GM19023 (cell line): ENCODE results near the gene CMTM5.

Source experiments
- ATAC-seq: cut with Tn5 transposase; IDR thresholded peaks from one replicate; pipeline ENCODE4 v1.9.1; 2021; ENCODE audit warnings: mild to moderate bottlenecking, moderate library complexity; ENCODE audit not compliant: unreplicated experiment

Gene CMTM5, protein sequence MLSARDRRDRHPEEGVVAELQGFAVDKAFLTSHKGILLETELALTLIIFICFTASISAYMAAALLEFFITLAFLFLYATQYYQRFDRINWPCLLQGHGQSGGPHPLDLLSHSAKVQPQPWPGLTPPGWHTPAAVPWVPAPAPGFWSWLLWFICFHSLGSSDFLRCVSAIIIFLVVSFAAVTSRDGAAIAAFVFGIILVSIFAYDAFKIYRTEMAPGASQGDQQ

DNA sequence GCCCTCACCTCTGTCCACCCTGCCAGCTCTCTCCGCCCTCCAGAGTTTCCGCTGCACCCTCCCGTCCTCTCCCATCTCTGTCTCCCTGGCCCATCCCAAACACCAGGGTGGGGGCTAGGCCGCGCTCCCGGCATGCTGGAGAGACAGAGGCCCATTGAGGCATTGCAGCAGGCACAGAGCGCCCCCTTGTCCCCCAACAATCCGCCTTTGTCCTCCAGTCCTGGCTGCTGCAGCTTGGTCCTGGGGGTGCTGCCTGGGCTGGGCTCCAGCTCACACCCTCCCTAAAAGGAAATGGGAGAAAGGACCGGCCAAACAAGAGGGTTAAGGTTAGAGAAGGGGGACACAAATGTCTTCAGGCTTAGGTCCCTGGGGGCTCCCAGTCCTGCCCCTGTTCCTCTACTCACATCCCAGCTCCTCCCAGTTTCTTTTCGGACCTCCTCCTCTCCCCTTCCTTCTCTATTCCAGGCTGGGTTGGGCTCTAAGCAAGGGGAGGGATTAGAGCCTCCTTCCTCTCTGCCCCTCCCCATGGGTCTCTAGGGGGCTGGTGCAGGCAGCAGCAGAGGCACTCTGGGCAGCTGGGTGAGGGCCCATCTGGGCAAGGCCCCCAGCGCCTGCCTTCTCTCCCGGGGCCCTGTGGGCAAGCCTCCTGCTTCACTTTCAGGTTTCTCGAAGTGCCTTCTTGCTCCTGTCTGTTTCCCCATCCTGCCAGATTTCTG is at the start of gene CMTM5:
Gene CMTM5 (plus strand): TSS at position 565 of the 716 bp plus-strand sequence. CDS start 206 bp downstream, outside the sequence.
- ATAC-seq = no peak

DNA sequence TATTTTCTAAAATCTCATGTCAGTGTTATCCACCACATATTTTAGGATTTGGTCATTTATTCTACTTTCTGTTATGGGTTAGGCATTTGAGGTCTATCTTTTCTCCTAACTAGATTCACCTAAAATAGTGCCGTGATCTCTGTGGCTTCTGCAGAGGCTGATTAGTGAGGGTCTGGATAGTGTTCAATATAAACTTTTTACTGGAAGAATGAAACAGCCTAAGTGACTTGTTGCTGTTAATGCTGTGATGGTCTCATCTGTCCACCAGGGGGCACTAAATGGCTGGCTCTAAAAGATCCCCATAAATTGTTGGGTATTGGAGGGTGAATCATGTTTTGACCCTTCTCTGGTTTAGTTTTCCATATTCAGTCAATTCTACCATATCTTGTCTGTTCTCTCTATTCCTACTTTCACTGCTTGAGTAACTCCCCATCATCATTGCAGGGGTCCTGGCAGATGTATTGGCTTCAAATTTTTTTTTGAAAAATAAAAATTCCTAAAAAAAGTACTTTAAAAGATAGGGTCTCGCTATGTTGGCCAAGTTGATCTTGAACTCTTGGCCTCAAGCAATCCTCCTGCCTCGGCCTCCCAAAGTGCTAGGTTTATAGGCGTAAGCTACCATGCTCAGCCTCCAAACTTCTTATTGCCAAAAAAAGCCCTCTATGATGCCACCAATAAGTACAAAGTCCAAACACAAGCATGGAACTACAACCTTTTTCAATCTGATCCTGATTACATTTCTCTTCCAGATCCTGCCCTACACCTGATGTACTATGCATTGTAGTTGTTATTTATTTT is 48.7 kb upstream of the CMTM5 start:
- no peak for ATAC-seq

DNA sequence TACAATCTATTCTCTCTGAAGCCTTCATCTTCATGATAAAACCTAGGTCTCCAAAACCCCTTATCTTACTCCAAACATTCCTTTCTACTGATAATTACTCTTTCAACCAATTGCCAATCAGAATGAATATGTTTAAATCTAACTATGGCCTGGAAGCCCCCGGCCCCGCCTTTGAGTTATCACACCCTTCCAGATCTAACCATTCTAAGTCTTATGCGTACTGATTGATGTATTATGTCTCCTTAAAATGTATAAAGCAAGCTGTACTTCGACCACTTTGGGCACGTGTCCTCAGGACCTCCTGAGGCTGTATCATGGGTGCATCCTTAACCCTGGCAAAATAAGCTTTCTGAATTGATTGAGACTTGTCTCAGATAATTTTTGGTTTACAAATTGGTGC is 41.2 kb upstream of the CMTM5 start:
- no peak for ATAC-seq

DNA sequence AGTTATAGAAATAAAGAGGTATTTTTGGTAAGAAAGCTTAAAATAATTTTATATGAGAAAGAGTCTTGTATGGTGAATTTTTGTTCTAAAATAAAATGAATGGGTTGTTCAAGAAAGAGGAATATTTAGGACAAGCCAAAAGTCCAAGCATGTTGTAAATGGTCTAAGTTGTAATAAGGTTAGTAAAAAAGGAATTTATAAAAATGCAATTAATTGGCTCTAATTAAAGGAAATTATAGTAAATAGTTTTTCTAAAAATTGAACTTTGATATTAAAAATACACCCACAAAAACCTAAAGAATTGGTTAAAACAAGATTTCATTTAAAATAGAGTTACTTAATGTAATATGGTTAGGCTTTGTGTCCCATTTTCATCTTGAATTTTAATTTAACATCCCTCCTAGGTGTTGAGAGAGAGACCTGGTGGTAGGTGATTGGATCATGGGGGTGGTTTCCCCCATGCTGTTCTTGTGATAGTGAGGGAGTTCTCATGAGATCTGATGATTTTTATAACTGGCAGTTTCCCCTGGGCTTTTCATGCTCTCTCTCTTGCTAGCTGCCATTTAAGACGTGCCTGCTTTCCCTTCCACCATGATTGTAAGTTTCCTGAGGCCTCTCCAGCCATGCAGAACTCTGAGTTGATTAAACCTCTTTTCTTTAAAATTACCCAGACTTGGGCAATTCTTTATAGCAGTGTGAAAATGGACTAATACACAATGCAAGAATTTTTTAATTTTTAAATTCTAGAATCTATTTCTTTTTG is 37.2 kb upstream of the CMTM5 start:
- no peak for ATAC-seq

DNA sequence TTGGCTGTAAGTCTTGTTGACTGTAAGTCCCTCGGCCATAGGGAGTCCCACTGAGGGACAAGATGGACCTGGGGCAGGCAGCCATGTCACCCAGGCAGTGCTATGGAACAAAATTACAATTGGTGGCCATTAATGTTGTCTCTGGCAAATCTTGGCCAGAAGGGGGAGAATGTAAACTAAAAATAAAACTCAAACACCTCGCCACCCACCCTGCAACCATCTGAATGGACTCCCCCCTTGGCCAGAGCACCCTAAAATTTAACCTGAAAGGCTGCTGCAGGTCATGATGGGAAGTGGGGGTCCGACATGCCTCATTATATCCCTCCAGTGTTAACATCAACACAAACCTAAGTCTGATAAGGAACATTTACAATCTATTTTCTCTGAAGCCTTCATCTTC is 32.4 kb upstream of the CMTM5 start:
- no peak for ATAC-seq

DNA sequence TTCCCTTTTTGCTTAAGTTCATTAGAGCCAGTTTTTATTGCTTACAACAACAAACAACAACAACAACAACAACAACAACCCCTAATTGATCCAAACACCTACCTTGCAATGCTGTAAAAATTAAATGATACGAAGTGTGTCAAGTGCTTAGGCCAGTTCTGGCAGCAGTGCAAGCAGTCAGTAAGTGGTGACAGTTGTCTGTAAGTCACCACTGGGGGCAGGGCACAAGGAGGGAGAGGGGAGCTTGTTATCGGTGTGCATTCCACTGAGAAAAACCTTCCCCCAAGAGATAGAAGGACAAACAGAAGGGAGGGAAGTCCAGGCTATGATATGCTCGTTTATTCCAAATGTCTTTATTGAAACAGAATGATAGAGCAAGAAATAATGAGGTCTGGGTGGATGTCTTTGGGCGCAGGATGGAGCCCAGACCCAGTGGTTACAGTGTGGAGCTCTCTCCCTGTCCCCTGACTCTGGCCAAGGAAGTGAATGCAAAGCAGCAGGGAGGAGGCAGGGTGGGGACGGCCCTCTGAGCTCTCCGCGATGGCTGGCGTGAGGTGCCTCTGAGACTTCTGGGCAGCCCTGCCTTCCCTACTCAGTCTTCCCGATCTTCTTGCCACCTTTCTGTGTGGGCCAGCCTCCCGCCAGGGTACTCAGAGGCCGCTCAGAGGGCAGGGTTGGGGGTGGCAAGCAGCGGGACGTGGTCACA is 30.7 kb upstream of the CMTM5 start:
- no peak for ATAC-seq

DNA sequence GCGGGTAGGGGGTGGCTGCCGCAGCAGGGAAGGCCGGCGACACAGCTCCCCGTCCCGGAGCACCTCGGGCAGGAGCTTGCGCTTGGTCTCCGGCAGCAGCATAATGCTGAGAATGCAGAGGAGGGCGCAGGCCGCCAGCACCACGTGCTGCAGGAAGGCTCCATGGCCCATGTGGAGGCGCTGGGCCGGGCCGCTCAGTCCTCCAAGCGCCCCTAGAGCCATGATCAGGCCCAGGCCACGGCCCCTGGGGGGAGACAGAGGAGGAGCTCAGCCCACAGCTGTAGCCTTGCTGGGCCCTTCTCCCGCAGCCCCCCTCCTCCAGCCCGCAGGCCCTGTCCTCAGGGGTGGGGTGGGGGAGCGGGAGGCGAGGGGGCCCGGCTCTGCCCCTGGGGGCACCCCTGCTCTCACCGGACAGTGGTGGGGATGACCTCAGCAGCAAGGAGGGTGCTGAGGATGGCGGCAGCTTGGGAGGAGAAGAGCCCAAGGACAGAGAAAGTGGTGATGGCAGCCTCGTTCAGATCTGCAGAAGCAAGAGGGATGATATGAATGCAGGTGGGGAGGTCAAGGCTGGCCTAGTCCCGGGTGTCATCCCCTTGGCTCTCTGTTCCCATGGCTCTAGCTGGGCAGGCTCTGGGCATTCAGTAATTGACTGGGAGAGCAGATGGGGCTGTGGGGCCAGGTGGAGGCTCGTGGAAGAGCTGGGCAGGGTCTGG is 30.0 kb upstream of the CMTM5 start:
- ATAC-seq = no peak

DNA sequence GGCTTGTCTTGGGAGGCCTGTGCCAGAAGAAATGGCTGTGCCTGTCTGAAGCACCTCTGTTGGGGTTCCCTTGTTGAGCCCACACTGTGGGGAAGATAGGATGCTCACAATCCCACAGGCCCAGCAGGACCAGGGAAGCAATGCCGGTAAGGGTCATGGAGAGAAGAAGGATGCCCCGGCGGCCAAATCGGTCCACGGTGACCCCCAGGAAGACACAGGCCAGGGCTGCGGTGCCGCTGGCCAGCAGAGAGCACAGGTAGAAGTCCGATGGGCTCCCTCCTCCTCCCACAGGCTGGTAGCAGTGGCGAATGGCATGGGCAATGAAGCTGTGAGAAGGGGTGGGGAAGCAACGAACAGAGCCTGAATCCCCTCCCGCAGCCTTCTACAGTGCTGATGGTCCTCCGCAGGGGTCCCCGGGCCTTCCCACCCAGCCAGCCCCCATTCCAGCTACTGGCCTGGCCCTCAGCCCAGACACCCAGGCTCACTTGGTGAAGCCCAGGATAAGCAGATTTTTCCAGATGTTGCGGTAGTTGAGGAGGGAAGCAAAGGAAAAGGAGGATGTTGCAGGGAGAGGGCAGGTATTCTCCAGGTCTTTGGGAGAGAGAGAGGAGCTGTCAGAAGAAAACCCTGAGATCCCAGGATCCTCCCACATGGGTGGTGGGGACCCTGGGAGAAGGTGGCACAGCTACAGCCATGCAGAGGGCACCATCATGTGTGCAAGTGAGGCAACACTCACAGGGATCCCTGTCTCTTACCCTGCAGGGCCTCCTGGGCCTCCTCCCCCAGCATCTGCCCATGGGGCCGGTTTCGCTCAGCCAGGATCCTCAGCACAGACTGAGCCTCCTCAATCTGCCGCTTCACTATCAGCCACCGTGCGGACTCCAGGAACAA is 29.2 kb upstream of the CMTM5 start:
- ATAC-seq = no peak

DNA sequence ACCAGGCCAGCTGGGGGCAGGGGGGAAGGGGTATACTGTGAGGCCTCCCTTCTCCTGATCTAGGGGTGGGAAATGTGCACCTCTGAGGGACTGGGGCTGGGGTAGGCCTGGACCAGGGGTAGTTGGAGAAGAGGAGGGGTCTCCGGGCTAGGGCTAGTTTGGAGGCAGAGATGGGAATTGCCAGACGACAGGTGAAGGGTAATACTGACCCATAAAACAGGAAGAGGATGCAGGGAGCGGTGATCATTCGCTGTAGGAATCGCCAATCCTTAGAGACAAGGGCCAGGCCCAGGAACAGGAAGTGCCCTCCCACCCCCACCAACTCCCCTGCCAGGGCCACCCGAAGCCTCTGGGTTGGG is 28.6 kb upstream of the CMTM5 start:
- no peak for ATAC-seq

DNA sequence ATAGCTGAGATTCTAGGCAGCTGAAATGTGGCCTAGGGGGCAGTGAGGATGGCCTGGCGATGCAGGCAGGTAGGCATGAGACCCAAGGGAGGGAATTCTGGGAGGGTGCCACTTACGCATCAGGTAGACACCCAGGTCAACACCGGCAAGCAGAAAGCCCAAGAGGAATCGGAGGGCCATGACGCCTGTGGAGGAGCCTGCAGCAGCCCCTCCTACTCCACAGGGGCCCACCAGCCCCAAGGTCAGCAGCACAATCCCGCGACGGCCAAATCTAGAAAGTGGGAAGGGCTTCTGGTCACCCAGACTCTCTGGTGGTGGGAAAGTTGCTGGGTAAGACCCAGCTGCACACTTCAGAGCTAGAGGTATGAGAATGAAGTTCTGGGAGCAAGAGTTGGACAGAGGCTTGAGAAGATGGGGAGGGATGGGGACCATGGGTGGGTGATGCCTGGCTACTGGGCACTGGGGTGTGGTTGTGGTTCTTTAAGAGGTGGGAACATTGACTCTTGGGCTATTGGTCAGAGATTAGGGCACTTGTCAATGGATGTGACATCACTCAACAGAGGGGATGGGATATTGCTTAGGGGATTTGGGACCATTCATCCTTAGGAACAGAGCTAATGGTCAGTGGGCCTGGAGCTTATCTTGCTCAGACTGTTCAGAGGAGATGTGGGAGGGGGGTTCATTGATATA is 27.5 kb upstream of the CMTM5 start:
- ATAC-seq = no peak

DNA sequence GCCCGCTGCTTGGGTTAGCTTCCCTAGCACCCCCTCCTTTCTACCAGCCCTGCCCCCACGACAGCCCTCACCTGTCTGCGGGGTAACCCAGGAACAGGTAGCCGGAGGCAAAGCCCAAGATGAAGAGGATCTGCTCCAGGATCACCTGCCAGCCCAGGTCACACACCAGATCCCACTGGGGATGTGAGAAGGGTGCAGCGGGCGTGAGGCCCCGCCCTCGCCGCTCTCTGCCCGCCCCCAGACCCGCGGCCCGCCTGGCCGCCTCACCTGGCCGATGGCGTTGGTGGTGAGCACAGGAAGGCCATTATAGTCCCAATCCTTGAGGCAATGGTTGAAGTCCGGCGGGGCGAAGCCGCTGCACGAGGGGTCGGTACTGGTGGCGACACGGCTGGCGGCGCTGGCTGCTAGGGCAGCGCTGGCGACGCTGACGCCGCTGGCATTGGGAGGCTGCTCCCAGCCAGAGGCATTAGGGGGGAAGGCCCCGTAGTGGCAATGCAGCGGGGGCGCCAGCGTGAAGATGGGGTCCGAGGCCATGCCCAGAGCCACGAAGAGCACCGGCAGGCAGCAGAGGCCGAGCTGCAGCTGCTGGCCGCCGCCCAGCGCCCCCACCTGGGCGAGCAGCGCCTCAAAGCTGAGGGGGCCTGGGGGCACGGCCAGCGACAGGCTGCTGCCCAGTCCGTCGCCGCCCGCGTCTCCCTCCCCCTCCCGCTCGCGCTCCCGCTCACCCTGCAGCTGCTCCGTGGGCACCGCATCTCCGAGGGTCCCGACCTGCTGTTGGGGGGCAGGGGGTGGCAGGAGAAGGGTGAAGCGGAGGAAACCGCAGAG is 25.0 kb upstream of the CMTM5 start:
- no peak for ATAC-seq

DNA sequence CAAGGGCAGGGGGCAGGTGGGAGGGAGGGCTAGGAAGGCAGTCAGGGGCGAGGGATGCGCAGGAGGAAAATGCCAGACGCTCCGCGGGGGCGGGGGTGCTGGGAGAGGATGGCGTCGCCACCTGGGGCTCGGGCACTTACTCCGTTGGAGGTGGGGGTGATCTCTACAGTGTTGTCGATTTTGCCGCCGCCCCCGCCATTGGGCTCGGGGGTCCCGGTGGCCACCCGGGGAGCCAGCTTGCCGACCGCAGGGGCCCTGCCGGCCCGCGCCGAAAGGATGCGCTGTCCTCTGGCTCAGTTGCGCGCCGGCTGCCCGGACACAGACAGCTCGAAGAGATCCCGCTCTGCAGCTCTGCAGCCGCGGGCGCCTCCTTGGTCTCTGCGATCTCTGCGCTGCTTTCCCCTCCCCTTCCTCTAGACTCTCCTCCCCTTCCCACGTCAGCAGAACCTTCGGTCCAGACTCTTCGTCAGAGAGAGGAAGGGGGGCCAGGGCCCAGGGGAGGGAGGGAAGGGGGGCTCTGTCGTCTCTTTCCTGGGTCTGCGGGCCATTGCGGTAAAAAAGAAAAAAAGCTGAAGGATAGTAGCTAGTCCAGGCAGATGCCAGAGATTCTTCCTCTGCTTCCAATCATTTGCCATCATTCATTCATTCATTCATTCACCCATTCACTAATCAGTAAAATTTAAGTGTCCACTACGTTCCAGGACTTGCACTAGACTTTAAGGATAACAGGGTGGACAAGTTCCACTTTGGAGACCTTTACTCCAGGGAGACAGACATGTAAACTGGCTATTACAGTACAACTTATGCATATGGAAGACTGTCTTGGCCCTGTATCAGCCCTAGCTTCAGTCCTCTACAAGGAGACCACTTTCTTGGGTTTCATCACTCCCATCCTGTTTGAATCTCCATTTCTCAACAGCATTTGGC is 24.1 kb upstream of the CMTM5 start, which contains the start of gene SLC22A17:
Gene SLC22A17 (minus strand): TSS at position 382 of the 927 bp plus-strand sequence.
- ATAC-seq = no peak

DNA sequence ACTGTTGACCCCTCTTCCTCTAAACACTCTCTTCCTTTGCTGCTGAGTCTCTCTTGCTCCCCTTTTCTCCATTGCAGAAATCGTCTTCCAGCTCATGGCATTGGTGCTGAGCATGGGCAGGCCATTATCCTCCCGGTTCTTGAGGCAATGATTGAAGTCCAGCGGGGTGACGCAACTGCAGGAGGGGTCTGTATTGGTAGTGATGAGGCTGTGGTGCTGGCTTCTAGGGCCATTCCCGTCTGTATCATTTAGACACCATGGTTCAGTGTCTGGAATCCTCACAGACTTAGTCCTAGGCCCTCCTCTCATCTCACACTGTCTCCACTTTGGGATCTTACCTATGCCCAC is 23.4 kb upstream of the CMTM5 start:
- ATAC-seq = no peak

DNA sequence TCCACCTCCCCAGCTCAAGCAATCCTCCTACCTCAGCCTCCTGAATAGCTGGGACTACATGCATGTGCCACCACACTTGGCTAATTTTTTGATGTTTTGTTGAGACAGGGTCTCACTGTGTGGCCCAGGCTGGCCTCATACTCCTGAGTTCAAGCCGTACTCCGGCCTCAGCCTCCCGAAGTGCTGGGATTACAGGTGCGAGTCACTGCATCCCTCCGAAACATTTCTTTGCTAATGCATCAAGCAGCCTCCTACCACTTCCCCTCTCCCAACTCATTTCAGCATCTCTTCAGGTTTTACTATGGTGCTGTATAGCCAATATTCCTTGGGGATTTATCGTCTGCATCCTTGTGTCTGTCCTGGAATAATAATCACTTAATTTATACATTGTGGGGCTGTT is 21.9 kb upstream of the CMTM5 start:
- no peak for ATAC-seq

DNA sequence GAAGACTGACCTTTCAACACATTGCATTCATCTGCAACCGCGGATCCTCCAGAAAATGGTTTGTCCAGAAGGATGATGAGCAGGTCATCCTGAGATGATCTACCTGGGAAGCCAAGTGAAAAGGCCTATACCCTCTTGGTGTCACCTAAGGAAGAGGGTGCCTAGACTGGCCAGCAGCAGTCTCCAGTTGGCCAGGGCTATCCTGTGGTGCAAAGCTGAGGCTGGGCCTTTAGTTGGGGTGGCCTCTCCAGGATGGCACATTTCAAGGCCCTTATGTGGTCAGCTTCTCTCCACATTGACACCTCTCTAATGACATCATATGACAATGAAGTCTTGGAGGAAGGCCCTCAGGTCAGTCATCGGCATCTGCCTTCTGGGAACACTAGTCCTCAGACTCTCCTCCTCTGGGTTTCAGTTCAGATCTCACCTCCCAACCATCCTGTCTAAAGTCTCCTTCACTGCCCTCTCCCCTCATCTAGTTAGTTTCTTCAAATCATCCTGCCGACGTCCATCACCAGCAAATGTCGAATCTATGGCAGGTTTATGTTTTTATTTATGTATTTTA is 20.9 kb upstream of the CMTM5 start:
- ATAC-seq = no peak

DNA sequence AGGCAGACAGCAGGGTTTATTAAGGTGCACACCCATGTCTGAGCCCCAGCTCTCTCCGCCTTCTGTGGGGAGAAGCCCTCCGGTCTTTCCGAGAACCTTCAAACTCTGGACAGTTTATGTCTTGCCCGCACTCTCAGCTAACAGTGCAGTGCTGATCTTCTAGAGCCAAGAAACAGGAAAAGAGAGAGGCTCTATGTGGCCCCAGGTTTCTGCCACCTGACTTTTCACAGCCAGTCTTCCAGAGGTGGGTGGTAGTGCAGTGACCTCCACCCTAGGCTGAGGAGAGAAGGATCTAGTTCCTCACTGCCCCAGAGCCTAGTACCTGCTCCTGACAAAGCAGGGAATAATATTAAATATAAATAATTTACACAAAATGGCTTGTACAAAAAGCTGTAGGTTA is 20.2 kb upstream of the CMTM5 start:
- ATAC-seq = no peak
